GM12874 (cell line): ENCODE results near the gene DDX10.

Experiments
- CTCF ChIP-seq: IDR thresholded peaks from 2 replicates; pipeline ENCODE4 v1.5.1; 2011; ENCODE audit warnings: low read depth, mild to moderate bottlenecking, control low read depth, low read length, moderate library complexity; ENCODE audit not compliant: insufficient read depth

DDX10 gene

GRCh38 chr11:108854346-108854745 is 189.5 kb downstream of the DDX10 start:
- TF ChIP-seq CTCF: no peak

GRCh38 chr11:108857382-108857781 is 192.5 kb downstream of the DDX10 start:
- no peak for TF ChIP-seq CTCF

GRCh38 chr11:108858622-108859021 is 193.8 kb downstream of the DDX10 start:
- TF ChIP-seq CTCF: no peak

DNA sequence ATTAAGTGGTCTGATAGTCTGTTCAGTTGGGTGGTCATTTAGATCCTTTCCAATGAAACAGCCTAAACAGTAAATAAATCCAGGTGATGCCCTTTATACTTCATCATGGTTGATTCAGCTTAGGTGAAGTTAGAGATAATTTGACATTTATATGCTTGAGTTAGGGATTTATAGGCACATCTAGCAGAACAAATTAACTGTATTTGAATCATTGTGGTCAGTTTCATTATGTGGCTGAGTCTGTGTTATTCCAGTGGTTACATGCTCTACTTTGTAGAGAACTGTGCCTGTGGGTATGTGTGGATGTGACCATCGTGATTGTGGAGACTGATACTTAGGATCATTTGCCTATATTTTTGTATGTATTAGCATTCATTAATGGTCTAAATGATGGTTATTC is 194.6 kb downstream of the DDX10 start:
- no peak for TF ChIP-seq CTCF

DNA sequence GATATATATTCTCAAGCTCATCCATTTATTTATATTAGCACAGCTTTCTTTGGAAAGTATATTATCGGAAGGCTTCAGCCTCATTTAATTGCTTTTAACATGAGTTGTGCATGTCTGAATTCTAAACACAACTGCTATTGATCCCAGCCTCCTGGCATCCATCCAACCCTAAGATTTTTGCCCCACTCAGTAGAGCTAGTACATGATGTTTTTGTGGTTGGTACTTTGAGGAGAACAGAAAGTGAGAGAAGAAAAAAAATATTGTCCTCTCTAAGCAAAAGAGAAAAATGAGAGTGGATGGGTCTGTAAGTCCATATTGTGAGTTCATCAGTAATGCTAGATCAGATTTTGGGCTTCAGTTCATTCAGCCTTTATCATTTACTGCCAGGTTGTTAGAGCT is 198.7 kb downstream of the DDX10 start:
- no peak for TF ChIP-seq CTCF

- TF ChIP-seq CTCF: no peak
Observed at GRCh38 chr11:108865406-108865805, 200.5 kb downstream of the DDX10 start.

- no peak for TF ChIP-seq CTCF
Observed at GRCh38 chr11:108866781-108867180, 201.9 kb downstream of the DDX10 start.
